ENCODE measurements around the gene LHB. TPM values are rescaled to one million over a fixed set of nuclear protein-coding genes. Genes with fewer than 3 reads are reported as not detected.
A peak's percentile ranks its signal among the peaks of the same experiment; 100 is the strongest.

LHB gene
- total RNA-seq, 1 experiment from 2014 or later, result not detected

DNA sequence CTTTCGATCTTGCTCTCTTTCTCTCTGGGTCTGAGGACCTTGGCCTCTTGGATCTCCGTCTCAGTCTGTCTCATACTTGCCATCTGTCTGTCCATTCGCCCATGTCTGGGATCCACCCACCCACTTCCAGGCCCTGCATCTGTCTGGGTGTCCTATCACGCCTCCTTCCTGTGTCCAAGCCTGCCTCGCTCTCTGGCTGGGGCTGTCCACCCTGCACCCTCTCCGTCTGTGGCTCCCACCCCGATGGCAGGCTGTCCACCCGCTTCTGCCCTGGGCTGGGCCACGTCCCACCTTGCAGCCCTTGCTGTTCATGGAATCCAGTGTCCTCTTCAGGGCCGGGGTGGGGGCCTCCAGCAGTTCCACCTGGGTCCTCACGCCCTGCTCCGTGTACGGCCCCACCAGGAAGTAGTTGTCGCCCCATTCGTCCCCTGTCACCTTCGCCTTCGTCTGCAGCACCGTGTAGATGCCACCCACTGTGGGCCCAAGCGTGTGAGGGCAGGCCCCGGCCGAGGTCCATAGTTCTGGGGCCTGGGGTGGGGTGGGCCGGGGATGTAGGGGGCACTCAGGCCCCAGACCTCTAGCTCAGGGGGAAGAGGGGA, 25.8 kb downstream of the LHB start:
- no peak for DNase-seq (ENCODE audit: low read depth)
- in situ Hi-C loops (cut with HindIII; ENCODE audit: low pct_unique_long_range_greater_than_20kb, low sequenced_read_pairs), result no loop called here

DNA sequence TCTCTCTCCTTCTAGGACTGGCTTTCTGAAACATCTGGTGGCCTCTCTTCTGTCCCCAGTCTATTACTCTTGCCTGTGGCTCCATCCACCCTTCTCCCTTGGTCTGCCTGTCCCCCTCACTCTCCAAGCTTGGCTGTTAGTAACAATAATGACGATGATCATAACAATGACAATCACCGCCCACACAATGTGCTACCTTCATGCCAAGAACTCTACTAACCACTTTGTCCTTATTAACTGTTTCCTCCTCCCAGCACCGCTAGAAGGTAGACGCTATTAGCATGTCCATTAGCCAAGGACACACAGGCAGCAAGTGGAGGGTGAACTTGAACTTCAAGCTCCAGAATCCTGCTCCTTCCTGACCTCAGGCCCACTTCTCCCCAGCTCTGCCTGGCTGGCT, 26.5 kb downstream of the LHB start:
- DNase-seq (ENCODE audit: low read depth), result no peak
- in situ Hi-C loops (cut with HindIII; ENCODE audit: low pct_unique_long_range_greater_than_20kb, low sequenced_read_pairs), result no loop called here

DNA sequence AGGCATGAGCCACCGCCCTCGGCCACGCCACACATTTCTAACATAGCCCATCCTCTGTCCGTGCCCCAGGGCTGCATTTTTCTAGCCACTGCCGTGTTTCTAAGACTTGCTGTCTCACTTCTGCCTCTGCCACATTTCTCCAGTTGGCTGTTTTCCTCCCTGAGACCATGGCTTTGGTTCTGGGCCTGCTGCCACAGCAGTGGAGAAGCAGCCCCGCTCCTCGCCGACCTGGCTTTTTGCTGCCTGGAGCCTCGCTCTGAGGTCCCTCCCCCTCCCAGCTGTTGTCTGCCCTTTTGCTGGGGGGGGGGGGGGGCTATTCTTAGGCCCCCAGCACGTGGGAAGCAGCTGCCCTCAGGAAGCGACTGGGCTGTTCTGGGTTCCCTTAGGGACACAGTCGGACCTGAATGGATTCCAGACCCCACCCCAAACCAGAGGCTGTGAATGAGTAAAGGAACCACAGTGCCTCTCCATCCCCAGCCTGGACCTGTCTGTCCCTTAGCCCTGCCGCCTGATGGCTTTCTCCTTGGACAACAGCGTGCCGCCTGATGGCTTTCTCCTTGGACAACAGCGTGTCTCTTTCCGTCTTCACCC, 27.1 kb downstream of the LHB start:
- in situ Hi-C loops (cut with HindIII; ENCODE audit: low pct_unique_long_range_greater_than_20kb, low sequenced_read_pairs), result no loop called here
- no peak for DNase-seq (ENCODE audit: low read depth)

DNA sequence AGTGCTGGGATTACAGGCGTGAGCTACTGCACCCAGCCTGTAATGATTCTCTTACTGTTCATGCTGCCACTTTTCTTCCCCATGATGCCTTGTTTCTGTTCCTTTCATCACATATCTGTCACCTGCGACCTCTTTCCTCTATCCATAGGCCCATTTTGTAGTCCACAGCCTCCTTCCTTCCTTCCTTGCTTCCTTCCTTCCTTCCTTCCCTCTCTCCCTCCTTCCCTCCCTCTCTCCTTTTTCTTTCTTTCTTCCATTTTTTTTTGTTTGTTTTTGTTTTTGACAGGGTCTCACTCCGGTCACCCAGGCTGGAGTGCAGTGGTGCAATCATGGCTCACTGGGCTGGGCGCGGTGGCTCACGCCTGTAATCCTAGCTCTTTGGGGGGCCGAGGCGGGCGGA, 28.0 kb downstream of the LHB start:
- DNase-seq (ENCODE audit: low read depth), result no peak
- in situ Hi-C loops (cut with HindIII; ENCODE audit: low pct_unique_long_range_greater_than_20kb, low sequenced_read_pairs), result no loop called here

DNA sequence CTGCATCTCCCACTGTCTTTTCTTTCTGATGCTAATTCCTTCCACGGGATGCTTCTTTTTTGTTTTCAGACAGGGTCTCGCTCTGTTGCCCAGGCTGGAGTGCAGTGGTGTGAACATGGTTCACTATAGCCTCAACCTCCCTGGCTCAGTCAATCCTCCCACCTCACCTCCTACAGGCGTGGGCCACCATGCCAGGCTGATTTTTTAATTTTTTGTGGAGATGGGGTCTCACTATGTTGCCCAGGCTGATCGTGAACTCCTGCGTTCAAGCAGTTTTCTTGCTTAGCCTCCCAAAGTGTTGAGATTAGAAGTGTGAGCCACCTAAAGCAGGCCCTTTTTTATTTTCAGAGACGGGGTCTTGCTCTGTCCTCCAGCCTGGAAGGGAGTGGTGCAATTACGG, 28.6 kb downstream of the LHB start:
- in situ Hi-C loops (cut with HindIII; ENCODE audit: low pct_unique_long_range_greater_than_20kb, low sequenced_read_pairs), result no loop called here
- no peak for DNase-seq (ENCODE audit: low read depth)

DNA sequence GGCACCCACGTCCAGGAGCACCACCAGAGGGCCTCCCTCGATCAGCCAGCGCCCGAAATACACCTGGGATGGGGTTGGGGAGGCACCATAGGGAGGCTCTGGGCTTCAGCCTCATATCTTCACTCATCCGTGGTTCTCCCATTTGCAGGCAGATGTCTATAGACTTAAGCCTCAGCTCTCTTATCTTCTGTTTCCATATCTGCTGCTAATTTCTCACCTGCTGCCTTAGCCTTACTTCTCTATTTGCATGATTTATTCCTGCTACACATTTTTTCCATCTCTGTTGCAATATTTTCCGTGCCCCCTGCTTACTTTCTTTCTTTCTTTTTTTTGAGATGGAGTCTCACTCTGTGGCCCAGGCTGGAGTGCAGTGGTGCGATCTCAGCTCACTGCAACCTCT, 29.6 kb downstream of the LHB start:
- in situ Hi-C loops (cut with HindIII; ENCODE audit: low pct_unique_long_range_greater_than_20kb, low sequenced_read_pairs), result no loop called here

DNA sequence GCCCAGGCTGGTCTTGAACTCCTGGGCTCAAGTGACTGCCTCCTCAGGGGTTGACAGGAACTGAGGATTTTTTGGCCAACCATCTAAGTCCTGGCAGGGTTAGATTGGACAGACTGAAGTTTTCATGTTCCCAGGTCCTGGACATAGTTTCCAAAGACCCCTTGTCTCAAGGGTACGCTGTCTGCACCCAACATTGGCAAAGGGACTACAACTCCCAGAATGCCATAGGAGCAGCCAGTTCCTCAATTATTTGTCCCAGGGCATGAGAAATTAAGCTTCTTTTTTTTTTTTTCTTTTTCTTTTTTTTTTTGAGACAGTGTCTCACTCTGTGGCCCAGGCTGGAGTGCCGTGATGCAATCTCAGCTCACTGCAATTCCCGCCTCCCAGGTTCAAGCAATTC, 30.7 kb downstream of the LHB start:
- in situ Hi-C loops (cut with HindIII; ENCODE audit: low pct_unique_long_range_greater_than_20kb, low sequenced_read_pairs), result no loop called here
- no peak for DNase-seq (ENCODE audit: low read depth)

More for the DNA sequence above, 29.6 kb downstream of the LHB start:
- no peak for DNase-seq (ENCODE audit: low read depth)

DNA sequence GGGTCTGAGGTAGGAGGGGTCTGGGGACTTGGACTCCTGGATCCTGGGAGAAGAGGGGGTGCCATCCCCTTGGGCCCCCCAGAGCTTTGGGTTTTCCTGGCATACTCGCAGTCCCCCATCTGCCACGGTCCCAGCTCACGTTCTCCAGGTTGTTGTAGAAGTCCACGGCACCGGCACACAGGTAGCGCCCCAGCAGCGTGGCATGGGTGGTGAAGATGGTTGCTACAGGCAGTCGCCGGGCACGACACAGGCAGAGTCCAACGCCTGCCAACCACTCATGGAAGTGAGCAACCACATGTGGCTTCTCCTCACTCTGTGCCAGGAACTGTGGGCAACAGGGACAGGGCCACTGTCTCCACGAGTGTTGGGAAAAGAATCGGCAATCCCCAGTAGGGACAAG, 31.2 kb downstream of the LHB start:
- in situ Hi-C loops (cut with HindIII; ENCODE audit: low pct_unique_long_range_greater_than_20kb, low sequenced_read_pairs), result no loop called here
- no peak for DNase-seq (ENCODE audit: low read depth)

DNA sequence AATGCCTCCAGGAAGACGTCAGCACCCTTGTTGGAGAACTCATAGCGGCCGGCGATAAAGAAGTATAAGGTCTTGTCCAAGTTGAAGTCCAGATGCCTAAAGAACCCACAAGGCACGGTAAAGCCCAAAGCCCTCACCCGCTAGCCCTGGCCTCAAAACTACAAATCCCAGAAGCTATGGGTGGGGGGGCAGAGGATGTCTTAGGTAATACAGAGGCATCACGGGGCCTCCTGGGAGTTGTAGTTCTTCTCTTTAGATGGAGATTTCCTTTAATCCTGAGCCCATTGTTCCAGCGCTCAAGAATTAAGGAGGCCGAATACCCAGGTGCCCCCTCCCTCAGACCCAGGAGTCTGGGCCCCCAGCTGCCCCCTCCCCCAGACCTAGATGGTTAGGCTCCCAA, 34.6 kb downstream of the LHB start:
- in situ Hi-C loops (cut with HindIII; ENCODE audit: low pct_unique_long_range_greater_than_20kb, low sequenced_read_pairs), result no loop called here

DNA sequence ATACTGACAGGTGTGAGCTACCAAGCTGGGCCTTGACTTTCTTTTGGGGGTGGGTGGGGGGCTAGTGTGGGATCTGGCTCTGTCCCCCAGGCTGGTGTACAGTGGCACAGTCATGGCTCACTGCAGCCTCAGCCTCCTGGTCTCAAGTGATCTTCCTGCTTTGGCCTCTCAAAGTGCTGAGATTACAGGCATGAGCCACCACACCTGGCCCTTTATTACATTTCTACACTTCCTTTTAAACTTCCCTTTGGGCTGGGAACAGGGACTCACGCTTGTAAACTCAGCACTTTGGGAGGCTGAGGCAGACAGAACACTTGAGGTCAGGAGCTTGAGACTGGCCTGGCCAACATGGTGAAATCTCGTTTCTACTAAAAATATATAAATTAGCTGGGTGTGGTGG, 39.8 kb downstream of the LHB start:
- in situ Hi-C loops (cut with HindIII; ENCODE audit: low pct_unique_long_range_greater_than_20kb, low sequenced_read_pairs), result no loop called here
- no peak for DNase-seq (ENCODE audit: low read depth)

More for the DNA sequence above, 34.6 kb downstream of the LHB start:
- no peak for DNase-seq (ENCODE audit: low read depth)

DNA sequence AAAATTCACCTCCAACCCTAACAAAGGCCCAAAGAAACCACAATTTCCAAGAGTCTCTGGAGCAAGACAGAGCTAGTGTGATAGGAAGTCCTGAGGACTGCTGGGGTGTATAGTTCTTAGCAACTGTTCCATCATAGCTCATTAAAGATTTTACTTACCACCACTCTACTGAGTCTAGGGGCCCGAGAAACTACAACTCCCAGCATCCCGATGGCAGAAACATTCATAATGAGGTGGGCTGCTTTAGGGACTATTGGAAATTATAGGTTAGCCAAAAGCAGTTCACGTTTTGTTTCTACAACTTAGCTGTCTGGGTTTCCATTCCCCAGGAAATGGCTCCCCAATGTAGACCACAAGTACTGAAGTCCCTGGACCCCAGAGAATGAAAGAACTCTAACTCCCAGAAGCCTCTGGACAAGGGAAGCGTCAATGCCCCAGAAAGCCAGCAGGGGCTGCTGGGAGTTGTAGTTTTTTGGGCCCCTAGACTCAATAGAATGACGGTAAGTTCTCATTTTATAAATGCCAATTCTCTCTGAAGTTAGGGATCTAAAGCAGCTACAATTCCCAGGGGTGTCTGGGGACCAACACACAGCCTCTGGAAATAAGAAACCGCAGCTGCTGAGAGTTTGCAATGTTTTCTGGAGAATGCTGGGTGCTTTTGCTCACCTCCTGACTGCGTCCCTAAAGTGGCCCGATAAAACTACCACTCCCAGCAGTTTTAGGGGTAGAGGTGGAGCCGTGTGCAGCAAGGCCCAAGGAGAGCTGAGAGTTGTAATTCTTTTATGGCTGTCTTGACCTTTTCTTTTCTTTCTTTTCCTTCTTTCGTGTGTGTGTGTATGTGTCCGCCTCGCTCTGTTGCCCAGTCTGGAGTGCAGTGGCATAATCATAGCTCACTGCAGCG, 40.7 kb downstream of the LHB start:
- DNase-seq (ENCODE audit: low read depth), result peak; percentile 41
- in situ Hi-C loops (cut with HindIII; ENCODE audit: low pct_unique_long_range_greater_than_20kb, low sequenced_read_pairs), result no loop called here

DNA sequence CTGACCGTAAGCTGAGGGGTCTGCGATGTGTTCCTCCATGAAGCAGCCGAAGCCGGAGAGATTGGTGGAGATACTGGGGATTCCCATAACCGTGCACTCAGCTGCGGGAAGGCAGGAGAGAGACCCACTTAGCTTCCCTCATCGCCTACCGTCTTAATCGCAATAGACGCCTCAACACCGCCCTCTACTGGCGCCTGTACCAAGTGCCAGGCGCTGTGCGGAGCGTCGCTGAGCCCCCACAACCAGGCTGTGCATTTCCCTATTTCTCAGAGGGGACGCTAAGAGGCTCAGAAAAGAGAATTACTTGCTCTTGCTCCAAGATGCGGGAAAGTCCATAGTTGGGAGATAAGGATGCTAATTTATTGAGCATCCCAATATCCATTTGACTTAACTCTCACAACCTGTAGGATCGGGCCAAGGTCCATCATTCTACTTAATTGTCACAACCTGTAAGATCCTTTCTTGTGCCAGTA, 45.9 kb downstream of the LHB start:
- DNase-seq (ENCODE audit: low read depth), result peak; percentile 50
- in situ Hi-C loops (cut with HindIII; ENCODE audit: low pct_unique_long_range_greater_than_20kb, low sequenced_read_pairs), result no loop called here

DNA sequence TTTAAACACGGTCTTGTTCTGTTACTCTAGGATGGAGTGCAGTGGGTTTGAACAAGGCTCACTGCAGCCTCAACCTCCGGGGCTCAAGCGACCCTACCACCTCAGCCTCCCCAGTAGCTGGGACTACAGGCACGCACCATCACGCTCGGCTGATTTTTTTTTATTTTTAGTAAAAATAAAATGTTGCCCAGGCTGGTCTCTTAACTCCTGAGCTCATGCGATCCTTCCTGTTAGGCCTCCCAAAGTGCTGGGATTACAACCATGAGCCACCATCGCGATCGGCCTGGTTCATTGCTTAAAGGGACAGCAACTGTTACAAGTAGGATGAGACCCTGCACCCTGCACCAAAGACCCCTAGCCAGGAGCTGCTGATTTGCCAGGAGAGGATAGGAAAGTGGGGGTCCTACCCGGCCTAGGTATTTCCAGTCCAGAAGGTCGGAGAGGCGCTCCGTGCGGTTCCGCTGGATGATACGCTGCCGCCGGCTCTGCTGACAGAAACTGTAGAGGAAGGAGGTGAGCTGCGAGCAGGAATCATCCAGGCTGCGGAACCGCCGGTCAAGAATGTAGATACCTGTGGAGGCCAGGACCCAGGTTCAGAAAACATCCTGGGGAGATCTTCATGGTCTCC, 46.6 kb downstream of the LHB start:
- DNase-seq (ENCODE audit: low read depth), result no peak
- in situ Hi-C loops (cut with HindIII; ENCODE audit: low pct_unique_long_range_greater_than_20kb, low sequenced_read_pairs), result no loop called here

DNA sequence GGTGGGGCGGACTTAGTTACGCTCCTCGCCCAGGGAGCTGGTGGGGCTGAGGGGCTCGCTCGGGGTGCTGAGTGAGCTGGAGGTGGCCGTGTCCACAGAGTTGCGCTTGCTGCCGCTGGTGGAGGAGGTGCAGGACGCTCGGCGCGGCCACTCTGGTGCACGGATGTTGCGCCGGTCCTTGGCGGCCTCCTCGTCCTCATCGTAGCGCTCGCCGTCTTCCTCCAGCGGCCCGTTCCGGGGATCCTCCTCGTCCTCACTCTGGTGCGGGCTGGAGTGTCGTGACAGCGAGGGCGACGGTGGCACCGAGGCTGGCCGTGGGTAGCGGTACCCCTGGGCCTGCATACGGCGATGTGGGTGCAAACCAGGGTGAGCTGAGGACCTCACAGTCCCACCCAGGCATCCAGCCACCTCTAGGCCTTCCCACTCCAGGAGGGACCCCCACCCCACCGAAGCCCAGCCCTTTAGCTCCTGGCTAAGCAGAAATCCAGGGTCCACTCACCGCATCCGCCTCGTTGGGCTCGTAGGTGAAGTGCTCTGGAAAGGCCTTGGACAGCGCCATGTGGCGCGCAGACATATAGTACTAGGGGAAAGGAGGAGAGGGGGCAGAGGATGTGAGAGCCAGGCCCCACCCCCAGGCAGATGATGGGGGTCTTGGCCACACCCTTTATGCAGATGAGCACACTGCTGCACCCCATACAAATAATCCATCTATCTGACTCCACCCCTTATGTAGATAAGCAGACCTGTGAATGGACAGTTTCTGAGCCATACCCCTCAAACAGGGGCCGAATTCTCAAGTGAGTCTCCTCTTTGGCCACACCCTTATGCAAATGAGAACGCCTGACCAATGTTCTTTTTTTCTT, 47.4 kb downstream of the LHB start:
- peak; percentile 97 for DNase-seq (ENCODE audit: low read depth)
- in situ Hi-C loops (cut with HindIII; ENCODE audit: low pct_unique_long_range_greater_than_20kb, low sequenced_read_pairs), result no loop called here

DNA sequence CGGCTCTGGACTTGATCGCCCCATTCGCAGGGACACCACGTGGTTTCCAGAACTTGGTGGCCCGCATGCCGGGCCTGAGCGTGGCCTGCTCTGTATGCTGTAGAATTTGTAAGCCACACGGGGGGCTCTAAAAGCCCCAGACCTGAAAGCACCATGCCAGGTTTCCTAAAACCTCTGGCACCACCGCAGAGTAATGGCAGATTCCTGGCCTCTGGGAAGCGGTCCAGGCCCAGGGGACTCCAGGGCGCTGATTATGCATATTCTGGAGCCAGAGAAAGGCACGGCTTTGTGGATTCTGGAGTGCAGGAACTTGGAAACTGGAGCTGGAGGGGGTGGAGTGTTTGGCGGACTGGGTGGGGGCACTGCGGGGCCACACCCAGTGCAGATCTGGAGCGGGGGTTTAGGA, 48.1 kb downstream of the LHB start:
- in situ Hi-C loops (cut with HindIII; ENCODE audit: low pct_unique_long_range_greater_than_20kb, low sequenced_read_pairs), result no loop called here
- no peak for DNase-seq (ENCODE audit: low read depth)

DNA sequence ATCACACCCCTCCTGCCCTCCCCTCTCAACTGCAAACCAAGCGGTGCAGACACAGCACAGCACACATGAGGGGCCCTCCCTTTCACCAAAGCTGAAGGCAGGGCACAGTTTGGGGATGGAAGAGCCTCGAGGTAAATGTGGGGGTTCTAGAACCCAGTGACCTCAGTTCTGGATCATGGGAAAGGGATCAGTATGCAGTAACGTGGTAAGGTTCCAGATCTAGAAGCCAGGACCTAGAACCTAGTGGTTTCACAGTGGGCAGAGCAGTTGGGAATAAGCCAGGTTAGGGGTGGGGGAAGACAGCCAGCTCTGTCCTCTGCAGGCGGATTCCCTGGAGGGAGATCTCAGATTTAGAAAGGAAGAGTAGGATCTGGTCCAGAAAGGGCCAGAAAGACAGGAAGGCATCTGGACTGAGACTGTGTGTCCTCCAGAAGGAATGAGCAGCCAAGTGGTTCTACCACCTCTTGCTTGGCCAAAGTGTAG, 48.7 kb downstream of the LHB start:
- no peak for DNase-seq (ENCODE audit: low read depth)
- in situ Hi-C loops (cut with HindIII; ENCODE audit: low pct_unique_long_range_greater_than_20kb, low sequenced_read_pairs), result no loop called here

DNA sequence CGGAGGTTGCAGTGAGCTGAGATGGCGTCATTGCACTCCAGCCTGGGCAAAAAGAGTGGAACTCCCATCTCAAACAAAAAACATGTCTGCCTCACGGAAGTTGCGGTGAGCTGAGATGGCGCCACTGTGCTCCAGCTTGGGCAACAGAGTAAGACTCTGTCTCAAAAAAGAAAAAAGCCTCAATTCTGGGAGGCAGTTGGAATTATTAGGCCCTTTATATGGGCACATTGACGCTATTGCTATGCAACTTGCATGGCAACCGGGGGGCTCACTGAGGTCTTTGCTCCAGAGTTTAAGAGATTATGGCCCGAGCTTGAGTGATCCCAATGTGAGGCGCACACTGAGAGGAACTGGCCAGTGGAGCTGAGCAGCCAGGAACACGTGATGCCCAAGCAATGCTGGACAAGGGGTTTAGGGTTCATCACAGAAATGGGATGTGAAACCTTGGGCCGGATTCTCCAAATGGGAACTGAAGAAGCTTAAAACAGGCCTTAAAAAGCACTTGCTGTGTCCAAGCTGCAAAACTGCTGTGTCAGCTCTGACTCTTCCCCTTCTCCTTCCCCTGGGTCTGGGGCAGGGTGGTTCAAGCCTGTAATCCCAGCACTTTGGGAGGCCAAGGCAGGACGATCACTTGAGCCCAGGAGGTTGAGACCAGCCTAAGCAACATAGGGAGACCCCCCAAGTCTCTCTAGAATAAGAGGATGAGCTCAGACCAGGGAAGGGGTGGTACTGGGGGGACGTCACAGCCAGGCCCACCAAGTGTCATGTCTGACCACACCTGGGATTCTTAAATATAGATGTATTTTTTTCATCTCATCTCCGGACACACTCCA, 49.3 kb downstream of the LHB start:
- DNase-seq (ENCODE audit: low read depth), result peak; percentile 73

More for the DNA sequence above, 49.3 kb downstream of the LHB start:
- in situ Hi-C loops (cut with HindIII; ENCODE audit: low pct_unique_long_range_greater_than_20kb, low sequenced_read_pairs), result no loop called here
